Upper lobe of left lung (tissue), 6 donors: ENCODE measurements around the gene MAP3K6. TPM values are rescaled to one million over a fixed set of nuclear protein-coding genes. Genes with fewer than 3 reads are reported as not detected.

ENCODE experiments used
- ATAC-seq, 2 donors: fragments of 200-7000 bp; cut with Tn5 transposase; one replicate each; pipeline ENCODE4 v1.9.1; 2022; ENCODE audit warnings: mild to moderate bottlenecking in 2 of 2, moderate library complexity in 2 of 2; ENCODE audit not compliant: low FRiP score in 2 of 2
- DNase-seq, 2 donors: peaks; one replicate each; pipeline ENCODE4 v3.0.0-alpha.2; 2019 to 2020
- H3K27ac ChIP-seq, 4 donors: fragments of 200-600 bp; sonication (generic); one replicate each; pipeline ENCODE4 v1.5.1; 2016 to 2019
- H3K27me3 ChIP-seq, 4 donors: fragments of 200-600 bp; sonication (generic); one replicate each; pipeline ENCODE4 v1.5.1; 2017 to 2019
- H3K36me3 ChIP-seq, 4 donors: fragments of 200-600 bp; sonication (generic); one replicate each; pipeline ENCODE4 v1.5.1; 2016 to 2019
- H3K4me1 ChIP-seq, 4 donors: fragments of 200-600 bp; sonication (generic); one replicate each; pipeline ENCODE4 v1.5.1; 2018 to 2019
- H3K4me3 ChIP-seq, 4 donors: fragments of 200-600 bp; sonication (generic); one replicate each; pipeline ENCODE4 v1.5.1; 2017 to 2019; ENCODE audit warnings: mild to moderate bottlenecking in 2 of 4, moderate library complexity in 1 of 4
- H3K9me3 ChIP-seq, 4 donors: fragments of 200-600 bp; sonication (generic); one replicate each; pipeline ENCODE4 v1.5.1; 2018 to 2019
- EP300 ChIP-seq, 4 donors: sonication (generic); formaldehyde crosslinking; IDR thresholded peaks; one replicate each; pipeline ENCODE4 v1.5.1; 2017; ENCODE audit warnings: antibody characterized with exemption in 4 of 4, control low read depth in 2 of 4
- POLR2A ChIP-seq, 4 donors: fragments of 450-650 bp; IDR thresholded peaks; one replicate each; pipeline ENCODE4 v1.5.1; 2016 to 2017; ENCODE audit warnings: antibody characterized with exemption in 4 of 4, mild to moderate bottlenecking in 2 of 4
- POLR2AphosphoS5 ChIP-seq, 2 donors: sonication (generic); formaldehyde crosslinking; IDR thresholded peaks; one replicate each; pipeline ENCODE4 v1.5.1; 2017; ENCODE audit warnings: antibody characterized with exemption in 2 of 2
- WGBS, 2 donors: methylation state at CpG; one replicate each; pipeline ENCODE4 v1.1.5; 2017 to 2018; 5-methylcytosine and 5-hydroxymethylcytosine counted together
- total RNA-seq, 6 donors: library from RNA; depleted of rRNA in 4 of 6; stranded (reverse); fragments of >200 nt in 4 of 6; gene quantifications; one replicate each; pipeline versions ENCODE4 v1.1.0 to v1.2.1, GENCODE V29; 2016 to 2021
- TF ChIP-seq, protein P1 (sequence below), 6 experiments: fragments of 450-650 bp in 4 of 6; fragments of 200-600 bp in 2 of 6; sonication (generic) in 2 of 6; IDR thresholded peaks; one replicate each; pipeline ENCODE4 v1.5.1; 2016 to 2019; ENCODE audit warnings: antibody characterized with exemption in 6 of 6
- donor health status: DM: no; HTN: no; CAD: no; lungs with moderate emphysema.
- donor health status: DM: no; HTN: yes; CAD: no; lungs with severe emphysema.

The MAP3K6 gene
- total RNA-seq, 6 donors from 2014 or later = 36.6 to 302 (median 118) TPM

DNA sequence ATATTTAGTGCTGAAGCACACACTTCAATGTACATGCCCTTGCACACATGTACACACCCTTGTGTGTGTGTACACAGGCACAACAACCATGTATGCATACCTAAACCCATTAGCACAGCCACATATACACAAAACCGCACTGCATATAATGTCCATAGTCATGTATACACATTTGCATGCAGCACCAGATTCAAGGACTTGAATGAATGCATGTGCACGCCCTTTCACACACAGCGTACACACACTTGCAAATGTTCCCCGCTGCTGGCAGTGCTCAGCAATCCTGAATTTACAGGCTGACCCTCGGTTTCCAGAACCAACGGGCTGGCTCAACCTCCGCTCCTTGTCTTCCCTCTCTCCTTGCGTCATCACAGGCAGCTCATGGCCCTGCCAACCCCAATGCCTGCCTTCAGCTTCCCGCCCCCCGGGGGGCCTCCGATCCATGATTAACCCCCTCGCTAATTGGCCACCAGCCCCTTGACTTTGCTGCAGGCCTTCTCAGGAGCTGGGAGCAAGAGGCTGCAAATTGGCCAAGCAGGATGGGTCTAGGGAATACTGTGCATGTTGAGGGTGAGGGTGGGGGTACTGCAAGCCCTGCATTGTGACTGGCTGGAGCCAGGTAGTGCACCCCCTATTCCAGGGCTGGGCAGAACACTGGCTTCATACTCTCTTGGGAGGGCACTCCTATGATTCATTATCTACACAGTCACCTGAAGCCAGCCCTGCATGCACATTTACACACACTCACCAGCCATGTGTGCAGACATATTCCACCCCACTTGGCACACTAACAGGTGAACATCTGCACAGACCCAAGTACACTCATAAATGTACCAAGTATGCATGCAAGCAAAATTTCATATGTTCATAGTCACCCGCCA lies 33.6 kb upstream of the MAP3K6 start:
- WGBS, 2 donors = 37 to 62% methylated on average over 9 to 13 of the region's 13 CpGs
- DNase-seq (no peak), ATAC-seq (no peak)
- Histone ChIP-seq H3K4me3 (no peak overlapping the region), H3K9me3 (no peaks in the 10 kb centered on the region), H3K27ac (no peak overlapping the region), H3K4me1 (peaks cover 40 to 65% (median 44%) of the 10 kb centered on the region in 4 donors), H3K27me3 (no peaks in the 10 kb centered on the region), H3K36me3 (peaks cover 0 to 8% (median 0%) of the 10 kb centered on the region in 4 donors)
- TF ChIP-seq POLR2AphosphoS5 (IDR thresholded peaks at IDR 0.05) (peak in 1 of 2 donors; percentile 12), EP300 (IDR thresholded peaks at IDR 0.05) (no peak)

DNA sequence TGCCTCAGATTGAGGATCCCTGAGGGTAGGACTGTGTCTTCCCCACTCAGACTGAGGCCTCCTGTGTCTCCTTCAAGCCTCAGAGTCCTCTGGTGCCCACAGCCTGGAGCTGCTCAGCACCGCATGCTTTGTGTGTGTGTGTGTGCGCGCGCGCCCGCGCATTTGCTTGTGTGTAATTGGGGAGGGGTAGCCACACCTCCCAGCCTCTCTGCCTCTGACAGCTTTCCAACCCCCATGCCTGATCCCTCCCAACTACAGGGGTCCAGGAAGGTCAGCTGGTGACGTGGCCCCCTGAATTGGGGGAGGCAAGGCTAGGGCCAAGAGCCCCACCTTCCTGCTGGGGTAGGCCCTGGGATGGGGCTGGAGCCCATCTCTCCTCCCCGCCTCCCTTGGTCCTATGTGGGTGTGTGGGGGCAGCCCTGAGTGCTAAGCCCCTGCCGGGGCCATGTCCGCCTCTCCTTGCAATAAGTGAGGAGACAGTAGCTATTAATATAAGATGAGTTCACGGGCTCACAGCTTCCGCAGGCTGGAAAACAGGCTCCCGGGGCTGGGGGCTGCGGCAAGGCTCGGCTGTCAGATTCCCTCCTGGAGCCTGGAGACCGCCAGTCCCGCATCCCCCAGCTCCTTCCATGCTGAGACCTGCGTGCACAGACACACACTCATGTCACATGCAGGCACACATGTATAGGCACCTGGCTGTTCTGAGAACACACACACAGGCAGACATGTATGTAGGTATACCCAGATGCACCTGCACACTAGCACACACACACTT lies 32.7 kb upstream of the MAP3K6 start:
- peak in 1 of 2 donors; percentile 86 for DNase-seq
- TF ChIP-seq POLR2AphosphoS5 (IDR thresholded peaks at IDR 0.05) = no peak
- TF ChIP-seq POLR2A (IDR thresholded peaks at IDR 0.05) = no peak
- TF ChIP-seq, protein P1, sequence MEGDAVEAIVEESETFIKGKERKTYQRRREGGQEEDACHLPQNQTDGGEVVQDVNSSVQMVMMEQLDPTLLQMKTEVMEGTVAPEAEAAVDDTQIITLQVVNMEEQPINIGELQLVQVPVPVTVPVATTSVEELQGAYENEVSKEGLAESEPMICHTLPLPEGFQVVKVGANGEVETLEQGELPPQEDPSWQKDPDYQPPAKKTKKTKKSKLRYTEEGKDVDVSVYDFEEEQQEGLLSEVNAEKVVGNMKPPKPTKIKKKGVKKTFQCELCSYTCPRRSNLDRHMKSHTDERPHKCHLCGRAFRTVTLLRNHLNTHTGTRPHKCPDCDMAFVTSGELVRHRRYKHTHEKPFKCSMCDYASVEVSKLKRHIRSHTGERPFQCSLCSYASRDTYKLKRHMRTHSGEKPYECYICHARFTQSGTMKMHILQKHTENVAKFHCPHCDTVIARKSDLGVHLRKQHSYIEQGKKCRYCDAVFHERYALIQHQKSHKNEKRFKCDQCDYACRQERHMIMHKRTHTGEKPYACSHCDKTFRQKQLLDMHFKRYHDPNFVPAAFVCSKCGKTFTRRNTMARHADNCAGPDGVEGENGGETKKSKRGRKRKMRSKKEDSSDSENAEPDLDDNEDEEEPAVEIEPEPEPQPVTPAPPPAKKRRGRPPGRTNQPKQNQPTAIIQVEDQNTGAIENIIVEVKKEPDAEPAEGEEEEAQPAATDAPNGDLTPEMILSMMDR (IDR thresholded peaks at IDR 0.05) = no peak
- TF ChIP-seq EP300 (IDR thresholded peaks at IDR 0.05) = no peak
- no peaks in the 10 kb centered on the region for H3K27me3 ChIP-seq

DNA sequence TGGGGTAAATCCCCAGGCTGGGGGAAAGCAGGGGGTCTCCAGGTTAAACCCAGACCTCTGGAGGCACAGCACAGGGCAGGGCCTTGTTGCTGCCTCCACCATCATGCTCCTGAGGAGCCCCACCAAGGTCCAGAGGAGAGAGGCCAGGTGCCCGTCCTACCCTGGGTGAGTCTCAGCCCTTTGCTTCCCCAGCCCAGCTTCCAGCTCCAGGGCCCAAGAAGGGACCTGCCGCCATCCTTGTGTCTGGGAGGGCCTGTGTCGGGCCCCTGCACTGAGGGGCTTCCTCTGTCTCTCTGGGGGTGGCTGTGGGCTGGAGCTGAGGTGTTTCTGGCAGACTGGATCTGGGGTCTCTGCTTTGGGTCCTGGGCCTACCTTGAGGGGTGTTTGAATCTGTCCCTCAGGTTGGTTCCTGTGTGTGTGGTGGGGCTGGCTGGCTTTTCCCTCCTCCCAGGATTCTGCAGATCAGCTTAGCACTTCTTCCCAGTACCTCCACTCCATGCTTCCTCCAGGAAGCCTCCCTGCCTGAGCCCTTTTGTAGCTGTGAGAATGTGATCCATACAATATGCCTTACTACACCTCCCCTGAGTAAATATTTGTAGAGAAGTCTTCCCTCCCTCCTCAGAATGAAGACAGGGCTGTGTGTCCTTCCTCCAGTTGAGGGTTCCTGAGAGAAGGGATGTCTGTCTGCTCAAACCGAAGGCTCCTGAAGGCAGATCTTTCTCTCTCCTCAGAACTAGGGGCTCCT lies 31.8 kb upstream of the MAP3K6 start:
- no peak for TF ChIP-seq POLR2A (IDR thresholded peaks at IDR 0.05)
- TF ChIP-seq, protein P1 (IDR thresholded peaks at IDR 0.05) = no peak
- Histone ChIP-seq H3K9me3 (no peaks in the 10 kb centered on the region), H3K27me3 (no peaks in the 10 kb centered on the region), H3K27ac (no peak overlapping the region), H3K4me1 (peaks cover 24 to 52% (median 30%) of the 10 kb centered on the region in 4 donors), H3K4me3 (no peak overlapping the region), H3K36me3 (no peaks in the 10 kb centered on the region)
- DNase-seq (no peak), ATAC-seq (no peak)
- 85 to 92% methylated on average over 4 of the region's 4 CpGs for WGBS, 2 donors

More for the DNA sequence above, 32.7 kb upstream of the MAP3K6 start:
- H3K4me3 ChIP-seq = no peak overlapping the region
- H3K27ac ChIP-seq = no peak overlapping the region
- WGBS, 2 donors = 59 to 62% methylated on average over 9 to 18 of the region's 19 CpGs
- peaks cover 0 to 4% (median 0%) of the 10 kb centered on the region in 4 donors for H3K36me3 ChIP-seq
- peaks cover 31 to 61% (median 38%) of the 10 kb centered on the region in 4 donors for H3K4me1 ChIP-seq
- H3K9me3 ChIP-seq = no peaks in the 10 kb centered on the region
- ATAC-seq = no peak

DNA sequence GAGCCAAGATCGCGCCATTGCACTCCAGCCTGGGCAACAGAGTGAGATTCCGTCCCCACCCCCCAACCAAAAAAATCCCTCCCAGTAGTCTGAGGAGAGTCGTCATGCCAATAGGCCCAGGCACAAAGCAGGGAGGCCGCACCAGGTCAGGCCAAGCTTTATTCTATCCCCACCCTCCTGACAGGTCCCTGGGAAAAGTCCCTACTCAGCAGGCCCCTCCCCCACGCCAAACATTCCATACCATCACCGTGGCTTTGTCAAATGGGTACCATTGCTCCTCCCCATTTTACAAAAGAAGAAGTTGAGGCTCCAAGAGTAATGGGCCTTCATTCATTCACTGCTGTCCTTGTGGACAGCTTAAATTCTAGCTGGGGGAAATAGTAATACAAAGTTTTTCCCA lies 31.0 kb upstream of the MAP3K6 start:
- no peak overlapping the region for H3K4me3 ChIP-seq
- DNase-seq (no peak), ATAC-seq (no peak)
- TF ChIP-seq POLR2A (IDR thresholded peaks at IDR 0.05) (no peak), POLR2AphosphoS5 (IDR thresholded peaks at IDR 0.05) (no peak), EP300 (IDR thresholded peaks at IDR 0.05) (no peak)
- TF ChIP-seq, protein P1 (IDR thresholded peaks at IDR 0.05) = no peak
- no peaks in the 10 kb centered on the region for H3K27me3 ChIP-seq
- 75 to 83% methylated on average over 7 of the region's 7 CpGs for WGBS, 2 donors
- no peak overlapping the region for H3K27ac ChIP-seq
- H3K9me3 ChIP-seq = no peaks in the 10 kb centered on the region
- H3K36me3 ChIP-seq = no peaks in the 10 kb centered on the region
- peaks cover 20 to 46% (median 31%) of the 10 kb centered on the region in 4 donors for H3K4me1 ChIP-seq

DNA sequence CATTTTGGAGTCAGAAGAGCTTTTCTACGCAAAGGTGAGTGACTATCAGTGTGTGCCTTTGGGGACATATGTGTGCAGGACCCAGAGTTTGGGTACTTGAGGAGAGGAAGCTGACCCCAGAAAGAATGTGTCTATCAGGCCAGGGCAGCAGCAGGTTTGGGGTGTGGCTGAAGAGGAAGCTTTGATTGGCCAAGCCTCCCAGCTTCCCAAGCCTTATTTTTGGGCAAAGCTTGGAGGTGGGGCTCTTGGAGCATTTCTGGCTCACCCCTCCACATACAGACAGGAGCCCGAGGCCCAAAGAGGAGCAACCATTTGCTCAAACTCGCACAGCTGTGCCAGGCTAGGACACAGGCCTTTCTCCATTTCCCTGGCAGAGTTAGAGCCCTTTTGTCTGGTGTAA lies 30.3 kb upstream of the MAP3K6 start:
- no peak for DNase-seq

More for the DNA sequence above, 30.3 kb upstream of the MAP3K6 start:
- TF ChIP-seq POLR2A (IDR thresholded peaks at IDR 0.05) (no peak), POLR2AphosphoS5 (IDR thresholded peaks at IDR 0.05) (no peak), EP300 (IDR thresholded peaks at IDR 0.05) (no peak)
- TF ChIP-seq, protein P1 (IDR thresholded peaks at IDR 0.05) = no peak
- no peaks in the 10 kb centered on the region for H3K27me3 ChIP-seq
- H3K27ac ChIP-seq = no peak overlapping the region
- H3K4me1 ChIP-seq = peaks cover 18 to 46% (median 31%) of the 10 kb centered on the region in 4 donors
- no peaks in the 10 kb centered on the region for H3K36me3 ChIP-seq
- WGBS, 2 donors = 78 to 85% methylated on average over 1 to 3 of the region's 3 CpGs
- no peak for ATAC-seq
- no peaks in the 10 kb centered on the region for H3K9me3 ChIP-seq
- H3K4me3 ChIP-seq = no peak overlapping the region
